Bone marrow (tissue), 2 donors: ENCODE data around the gene LRRTM1.

Source experiments
- DNase-seq, 2 donors: peaks; one replicate each; lab custom pipeline; 2025; lab: John Stamatoyannopoulos, UW

The LRRTM1 gene, protein sequence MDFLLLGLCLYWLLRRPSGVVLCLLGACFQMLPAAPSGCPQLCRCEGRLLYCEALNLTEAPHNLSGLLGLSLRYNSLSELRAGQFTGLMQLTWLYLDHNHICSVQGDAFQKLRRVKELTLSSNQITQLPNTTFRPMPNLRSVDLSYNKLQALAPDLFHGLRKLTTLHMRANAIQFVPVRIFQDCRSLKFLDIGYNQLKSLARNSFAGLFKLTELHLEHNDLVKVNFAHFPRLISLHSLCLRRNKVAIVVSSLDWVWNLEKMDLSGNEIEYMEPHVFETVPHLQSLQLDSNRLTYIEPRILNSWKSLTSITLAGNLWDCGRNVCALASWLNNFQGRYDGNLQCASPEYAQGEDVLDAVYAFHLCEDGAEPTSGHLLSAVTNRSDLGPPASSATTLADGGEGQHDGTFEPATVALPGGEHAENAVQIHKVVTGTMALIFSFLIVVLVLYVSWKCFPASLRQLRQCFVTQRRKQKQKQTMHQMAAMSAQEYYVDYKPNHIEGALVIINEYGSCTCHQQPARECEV

DNA sequence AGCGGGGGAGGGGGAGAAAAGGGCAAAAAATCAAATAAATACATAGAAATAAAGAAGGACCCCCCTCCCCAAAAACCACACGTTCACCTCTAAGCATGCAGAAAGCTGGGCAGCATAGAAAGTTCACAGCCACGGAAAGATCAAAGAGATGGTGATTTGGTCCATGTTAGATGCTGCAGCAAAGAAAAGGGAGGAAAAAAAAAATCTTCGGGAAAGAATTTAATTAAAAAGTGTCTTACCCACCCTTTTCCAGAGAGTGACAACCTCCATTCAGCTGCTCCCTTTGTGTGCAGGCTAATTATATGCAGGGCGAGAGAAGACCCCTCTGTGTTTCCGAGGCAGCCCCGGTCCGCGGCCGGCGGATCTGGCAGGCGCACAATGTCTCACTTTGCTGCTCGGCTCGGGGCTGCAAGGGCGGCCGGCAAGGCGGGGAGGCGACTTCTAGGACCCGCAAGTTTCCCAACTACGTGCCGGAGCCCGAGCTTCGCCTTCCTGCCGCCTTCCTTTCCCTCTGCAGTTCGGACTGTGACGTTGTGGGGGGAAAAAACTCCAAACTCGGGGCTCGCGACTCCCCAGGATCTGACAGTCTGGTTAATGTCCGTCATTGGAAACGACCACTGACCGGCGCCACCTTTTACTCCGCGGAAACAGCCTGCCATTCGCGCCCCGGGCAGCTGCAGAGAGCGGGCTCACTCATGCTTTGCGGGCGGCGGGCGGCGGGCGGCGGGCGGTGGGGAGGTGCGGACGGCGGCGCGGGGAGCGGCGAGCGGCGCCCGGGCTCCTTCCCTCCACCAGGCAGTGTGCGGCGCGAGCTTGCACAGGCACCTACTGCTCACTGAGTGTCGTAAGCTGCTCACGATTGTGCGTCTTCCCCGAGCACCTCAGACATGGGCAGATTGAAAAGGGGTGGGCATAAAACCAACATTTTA lies at the start of gene LRRTM1:
TSS of gene LRRTM1 (minus strand) at position 844 of the 929 bp plus-strand sequence. CDS start 933 bp downstream, outside the sequence.
- DNase-seq, result no peak

DNA sequence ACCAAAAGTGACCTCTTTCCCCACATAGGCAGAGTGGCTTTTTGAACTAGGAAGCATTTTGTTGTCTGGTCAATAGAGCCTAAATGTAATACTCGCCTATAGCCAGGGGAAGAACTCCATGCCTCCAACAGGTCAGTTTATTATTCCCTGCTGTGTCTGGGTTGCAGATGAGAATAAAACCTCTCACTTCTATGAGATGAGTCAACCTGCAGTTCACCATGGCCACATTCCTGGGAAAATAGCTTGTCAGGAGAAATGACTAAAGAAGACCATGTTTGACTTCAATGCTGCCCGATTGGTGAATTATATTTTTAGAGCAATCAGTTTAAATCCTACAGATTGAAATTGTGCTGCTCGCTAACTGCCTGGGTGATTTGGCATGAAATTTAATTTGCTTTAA lies 46.7 kb upstream of the LRRTM1 start:
- no peak for DNase-seq

DNA sequence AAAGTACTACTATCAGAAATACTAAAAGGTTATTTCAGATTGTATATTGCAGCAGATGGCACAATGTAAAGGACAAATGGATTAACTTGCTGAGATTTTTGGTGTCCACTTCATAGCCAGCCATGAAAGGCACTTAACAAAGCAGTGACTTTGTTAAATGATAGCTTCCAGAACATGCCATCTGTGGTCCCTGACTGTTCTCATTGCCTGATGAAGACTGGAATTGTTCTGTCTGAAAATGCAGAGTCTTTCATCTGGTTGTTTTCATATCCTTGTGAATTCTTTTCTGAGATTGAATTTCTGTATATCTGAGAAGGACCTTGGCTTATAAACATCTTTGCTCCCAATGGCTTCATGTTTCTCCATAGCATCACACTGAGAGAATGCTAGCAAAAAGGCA lies 44.4 kb upstream of the LRRTM1 start:
- DNase-seq, result no peak

DNA sequence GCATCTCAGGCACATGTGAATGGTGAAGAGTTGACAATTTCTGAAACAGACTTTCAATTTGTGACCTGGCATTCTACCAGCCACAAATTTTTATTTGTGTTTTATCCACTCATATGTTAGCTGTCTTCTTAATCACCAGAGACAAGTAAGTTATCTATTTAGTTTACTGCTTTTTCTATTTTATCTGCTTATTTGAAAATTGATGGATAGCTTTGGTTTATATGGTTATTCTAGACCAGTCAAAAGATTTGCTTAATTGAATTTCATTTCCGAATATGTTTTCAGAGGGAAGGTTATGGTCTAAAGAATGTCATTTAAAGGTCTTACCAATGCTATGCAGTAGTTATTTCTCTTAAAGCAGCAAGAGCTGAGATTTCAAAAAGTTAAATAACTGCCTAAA lies 43.5 kb upstream of the LRRTM1 start:
- DNase-seq, result no peak

DNA sequence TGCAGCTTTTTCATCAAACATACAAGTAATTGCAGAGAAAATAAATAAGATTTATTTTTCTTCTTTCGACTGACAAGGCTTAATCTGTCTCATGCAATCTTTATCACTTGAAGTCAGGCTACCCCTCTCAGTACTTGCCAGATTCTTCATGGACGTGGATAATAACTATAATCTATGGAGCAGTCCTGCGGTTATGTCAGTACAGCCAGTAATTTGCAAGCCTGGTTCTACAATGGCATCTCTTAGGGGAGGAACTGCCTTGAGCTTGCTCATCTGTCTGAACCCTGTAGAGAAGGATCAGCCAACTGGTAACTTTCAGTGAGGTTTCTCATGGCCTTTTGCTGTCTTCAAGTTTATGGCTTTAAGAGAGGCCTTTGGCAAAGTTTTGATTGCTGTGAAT lies 35.5 kb upstream of the LRRTM1 start:
- DNase-seq, result no peak

DNA sequence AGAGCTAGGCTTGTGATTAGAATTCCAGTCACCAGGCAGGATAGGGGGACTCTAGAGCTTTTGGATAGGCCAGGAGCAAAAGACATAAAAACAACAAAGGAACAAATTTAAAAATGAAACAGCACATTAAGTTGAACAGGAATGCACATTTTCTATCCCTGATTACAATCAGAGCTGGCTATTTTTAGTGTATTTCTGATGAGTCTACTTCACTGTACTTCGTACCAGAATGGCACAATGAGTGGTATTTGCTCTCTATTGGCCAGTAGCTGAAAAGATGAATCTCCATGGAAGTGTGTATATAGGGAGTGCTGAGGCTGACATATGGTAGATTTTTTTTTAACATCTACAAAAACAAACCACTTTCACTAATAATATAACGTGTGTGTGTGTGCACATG lies 34.2 kb upstream of the LRRTM1 start:
- no peak for DNase-seq

DNA sequence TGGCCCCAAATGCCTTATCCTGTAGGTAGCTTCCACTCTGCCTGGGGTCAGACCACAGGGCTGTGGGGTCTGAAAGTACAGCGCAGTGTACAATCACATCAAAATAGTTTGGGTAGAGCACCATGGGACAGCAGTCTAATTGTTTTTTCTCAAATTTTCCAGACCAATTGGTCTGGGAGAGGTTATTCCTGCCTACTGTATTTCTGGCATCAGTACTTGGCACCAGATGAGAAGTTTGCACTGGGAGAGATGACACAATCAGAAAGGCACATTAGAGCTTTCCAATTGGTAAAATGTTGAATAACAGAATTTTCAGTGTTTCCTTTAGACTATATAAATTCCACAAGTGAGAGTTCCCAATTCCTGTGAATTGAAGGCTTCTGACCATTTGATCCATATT lies 30.9 kb upstream of the LRRTM1 start:
- DNase-seq, result no peak

DNA sequence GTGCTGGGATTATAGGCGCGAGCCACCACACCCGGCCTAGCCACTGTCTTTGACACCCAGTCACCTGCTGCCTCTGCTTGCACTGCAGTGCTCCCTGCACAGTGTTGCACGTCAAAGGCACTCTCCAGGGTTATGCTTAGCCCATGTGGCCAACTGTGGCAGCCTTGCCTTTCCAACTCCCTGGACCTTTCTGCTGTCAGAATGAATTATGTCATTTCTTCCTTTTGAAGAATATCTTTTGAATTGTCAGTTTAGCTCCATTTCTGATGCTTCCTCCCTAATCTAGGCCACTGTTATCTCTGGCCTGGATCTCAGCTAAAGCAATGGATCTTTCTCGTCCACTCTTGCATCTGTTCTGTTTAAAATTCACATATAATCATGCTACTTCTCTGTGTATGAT lies 29.3 kb upstream of the LRRTM1 start:
- no peak for DNase-seq

DNA sequence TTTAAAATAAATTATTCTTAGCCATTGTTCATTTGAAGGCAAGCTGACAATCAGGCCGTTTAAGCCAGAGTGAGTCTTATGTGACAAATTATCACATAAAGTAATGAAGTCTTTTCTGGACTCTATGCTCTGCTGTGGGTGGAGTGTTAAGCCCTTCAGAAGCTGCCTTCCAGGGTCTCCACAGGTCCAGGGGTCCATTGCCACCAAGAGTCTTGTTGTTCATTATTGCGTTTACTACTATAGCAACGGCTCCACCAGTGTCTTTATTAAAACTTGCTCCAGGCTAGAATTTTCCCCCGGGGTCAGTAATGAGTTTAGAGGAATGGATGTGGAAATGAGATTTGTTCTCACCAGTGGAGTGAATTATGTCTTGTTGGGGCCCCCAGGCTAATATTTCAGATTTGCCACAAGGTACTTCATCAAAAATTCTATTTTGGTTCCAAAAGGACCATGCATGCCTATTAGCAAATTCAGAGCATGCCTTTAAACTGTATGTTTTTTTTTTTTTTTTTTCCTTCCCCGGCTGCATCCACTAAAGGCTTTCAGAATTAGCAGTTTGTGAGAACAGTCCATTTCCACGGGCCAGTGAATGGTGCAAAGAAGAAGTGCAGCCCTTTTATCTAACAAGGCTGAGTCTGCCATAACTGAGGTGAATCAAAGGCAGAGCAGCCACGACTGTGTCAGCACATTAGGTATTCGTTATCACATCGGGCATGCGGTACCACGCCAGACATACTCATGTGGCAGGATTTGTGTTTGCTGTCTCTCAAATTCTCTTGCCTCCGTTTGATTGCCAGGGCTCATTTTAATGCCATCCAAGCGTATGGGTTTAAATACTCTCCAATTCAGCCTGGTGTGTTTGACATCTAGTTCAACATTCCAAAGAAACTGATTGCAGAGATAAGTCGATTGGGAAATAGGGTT lies 26.2 kb upstream of the LRRTM1 start:
- DNase-seq, result no peak

DNA sequence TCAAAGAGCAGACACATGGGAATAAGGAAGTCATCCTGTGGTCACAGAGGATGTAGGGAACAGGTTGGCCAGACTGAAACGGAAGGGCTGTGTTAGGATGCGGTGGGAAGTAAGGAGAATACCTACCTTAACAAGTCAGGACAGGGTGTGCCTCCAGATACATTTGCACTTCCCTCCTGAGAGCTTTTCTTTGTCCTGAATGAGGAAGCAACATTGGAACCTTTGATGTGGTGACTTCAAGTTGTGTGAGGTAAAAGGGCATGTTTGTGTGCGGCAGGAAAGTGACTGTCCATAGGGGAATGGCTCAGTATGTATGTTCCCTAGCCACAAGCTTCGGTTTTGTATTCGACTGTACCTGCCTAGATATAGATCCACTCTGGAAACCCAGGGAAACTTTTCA lies 24.9 kb upstream of the LRRTM1 start:
- no peak for DNase-seq

DNA sequence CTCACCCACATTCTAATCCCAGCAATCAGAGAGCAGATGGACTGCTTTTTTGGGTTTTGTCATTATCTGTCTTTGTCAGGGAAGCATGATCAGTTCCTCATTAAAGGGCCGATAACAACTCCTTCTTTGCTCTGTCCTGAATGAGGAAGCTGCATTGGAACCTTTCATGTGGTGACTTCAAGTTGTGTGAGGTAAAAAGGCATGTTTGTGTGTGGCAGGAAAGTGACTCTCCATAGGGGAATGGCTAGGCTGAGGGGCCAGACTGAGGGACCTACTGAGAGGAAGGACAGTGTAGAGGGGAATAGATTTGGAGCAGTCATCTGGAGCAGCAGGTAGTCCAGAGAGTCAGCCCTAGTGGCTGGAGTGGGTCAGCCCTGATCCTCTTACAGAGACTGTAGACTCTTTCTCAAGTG lies 23.6 kb upstream of the LRRTM1 start:
- DNase-seq, result no peak

DNA sequence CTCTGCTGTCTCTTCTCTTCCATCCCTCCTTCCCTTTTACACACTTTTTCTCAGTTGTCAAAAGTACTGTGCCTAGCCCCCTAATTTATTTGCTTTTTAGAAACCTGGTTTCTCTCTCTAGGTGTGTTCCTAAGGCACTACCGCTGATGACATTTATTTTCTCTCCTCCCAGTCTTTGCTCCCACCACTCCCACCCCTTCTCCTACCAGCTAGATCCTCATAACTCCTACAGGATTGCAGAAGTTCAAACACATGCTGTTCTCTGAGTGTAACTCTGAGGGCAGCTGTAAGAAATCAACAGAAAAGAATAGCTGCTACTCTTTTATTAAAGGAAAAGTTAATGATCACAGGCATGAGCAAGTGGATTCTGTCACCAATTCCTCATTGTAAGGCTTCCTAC lies 22.3 kb upstream of the LRRTM1 start:
- DNase-seq, result no peak

DNA sequence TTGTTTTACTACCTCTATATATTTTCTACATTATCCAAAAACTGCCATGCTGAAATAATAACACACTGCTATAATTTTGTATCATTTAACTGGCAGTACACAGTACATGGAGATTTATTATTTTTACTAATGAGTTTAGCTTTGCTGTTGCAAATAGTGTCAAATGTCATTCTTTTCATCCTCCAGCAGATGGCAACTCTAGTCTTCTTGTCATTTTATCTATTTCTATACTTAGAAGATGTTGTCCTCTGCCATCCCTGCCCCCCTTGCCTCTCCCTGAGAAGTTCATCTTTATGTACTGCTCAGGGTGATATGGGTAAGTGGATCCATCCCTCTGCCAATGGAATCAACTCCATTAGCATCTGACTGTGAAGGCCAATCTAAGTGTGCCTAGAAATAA lies 21.7 kb upstream of the LRRTM1 start:
- DNase-seq, result no peak

DNA sequence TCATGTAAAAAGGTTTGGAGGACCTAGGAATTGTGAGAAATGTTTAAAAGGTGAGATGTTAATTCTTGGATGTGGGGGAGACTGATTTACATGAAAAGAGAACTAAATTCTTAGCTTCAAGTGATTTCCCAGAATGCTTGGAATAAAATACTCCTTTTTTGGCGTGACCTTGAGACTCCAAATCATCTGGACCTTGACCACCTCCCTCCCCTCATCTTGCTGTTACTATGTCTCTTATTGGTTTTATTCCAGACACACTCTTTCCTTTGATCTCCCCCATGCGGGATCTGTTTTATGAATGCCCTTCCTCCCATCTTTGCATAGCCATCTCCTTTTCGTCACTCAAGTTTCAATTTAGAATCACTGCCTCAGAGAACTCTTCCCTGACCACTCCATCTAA lies 20.0 kb upstream of the LRRTM1 start:
- no peak for DNase-seq

DNA sequence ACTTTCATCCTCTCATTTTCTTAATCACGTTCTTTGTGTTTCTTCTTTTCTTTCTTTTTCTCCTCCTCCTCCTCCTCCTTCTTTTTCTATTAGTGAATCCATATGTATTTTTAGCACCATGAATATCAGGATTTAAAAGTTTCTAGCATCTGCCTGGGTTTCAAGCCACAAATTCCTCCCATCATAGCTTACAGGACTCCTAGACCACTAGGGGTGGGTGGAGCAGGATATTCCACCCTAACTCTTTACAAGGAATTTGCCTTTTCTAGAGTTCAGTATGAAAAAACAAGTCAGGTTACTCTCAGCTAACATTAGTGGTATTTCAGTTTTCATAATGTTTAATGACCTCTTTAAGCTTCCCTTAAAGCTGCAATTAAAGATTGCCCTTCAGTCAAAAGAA lies 19.1 kb upstream of the LRRTM1 start:
- no peak for DNase-seq

DNA sequence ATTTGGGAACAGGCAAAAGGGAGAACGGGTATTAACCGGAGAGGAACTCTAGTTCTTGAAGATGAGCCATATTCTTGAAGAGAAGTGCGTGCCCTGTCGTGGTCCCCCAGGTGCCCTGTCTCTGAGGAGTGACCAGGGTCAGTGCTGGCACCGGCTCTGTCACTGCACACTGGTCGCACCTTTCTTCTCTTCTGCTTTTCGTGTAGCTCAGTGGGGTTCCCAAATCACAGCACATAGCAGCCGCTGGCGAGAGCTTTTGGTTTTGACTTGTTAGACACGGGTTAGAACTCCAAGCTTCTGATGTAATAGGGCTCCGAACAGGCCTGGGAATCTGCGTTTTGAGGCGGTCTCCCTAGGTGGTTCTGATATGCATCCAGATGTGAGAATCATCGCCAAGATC lies 18.4 kb upstream of the LRRTM1 start:
- DNase-seq, result no peak

DNA sequence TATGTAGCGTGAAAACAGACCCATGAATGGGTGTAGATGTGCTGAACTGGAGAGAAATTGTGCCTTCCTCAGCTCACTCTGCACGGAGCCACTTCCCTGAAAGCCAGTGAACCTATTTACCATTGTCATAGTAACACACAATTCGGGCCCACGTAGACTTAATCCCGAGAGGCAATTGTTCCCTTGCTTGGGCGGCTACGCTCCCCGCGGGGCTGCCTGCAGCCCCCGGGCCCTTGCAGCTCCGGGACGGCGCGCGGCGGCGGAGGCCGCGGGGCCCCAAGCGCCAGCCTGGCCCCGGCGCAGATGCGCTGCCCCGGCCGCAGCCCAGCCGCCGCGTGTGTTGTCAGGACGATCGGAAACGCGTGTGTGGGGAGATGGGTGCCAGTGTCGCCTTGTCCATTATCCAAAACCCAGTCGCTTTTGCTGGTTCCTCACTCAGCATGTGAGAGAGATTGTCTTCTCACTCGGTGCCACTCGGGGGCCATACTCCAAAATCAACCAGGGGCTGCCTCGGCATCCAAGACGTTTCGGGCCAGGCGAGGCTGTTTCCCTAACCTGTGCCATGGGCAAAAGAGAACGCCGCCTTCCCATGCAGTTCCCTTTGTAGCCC lies 17.9 kb upstream of the LRRTM1 start:
- no peak for DNase-seq

DNA sequence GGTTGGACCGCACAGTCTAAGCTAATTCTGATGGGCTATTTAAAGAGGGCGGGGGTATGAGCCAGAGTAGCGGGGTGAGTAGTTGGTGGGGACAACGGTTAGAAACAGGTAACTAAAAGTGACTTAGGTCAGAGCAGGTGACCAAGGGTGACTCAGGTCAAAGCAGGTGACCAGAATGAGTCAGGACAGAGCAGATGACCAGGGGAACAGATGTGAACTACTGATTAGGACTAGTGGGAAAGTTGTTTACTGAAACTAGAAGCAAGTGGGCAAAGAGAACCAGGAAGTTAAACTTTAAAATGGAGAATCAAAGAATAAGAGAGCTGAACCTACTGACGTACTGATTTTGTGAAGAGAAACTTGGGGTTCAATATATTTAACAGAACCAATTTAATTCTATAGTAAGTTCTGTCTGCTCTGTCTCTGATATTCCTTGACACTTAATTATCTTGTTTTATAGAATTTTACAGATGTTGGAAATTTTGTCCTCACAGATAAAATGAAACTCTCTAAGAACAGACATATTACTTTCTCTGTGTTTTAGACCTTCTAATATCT lies 7.8 kb upstream of the LRRTM1 start:
- no peak for DNase-seq

DNA sequence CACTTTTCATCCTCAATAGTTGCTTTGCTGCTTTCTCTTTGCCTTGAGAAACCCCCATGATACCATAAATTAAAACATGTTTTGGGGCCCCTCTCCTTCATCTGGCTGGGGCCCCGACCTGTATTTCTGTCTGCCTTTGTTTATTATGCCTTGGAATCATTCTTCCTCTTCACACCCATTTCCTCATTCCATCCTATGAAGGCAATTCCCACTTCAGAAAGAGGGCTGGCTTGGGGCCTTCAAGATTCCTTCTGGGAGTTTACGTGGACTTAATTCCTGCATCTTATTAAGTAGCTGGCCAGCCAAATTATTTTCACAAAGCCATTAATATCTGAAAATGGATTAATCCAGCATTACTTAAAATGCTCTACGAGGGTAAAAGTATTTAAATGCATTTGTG lies 6.8 kb upstream of the LRRTM1 start:
- DNase-seq, result no peak

DNA sequence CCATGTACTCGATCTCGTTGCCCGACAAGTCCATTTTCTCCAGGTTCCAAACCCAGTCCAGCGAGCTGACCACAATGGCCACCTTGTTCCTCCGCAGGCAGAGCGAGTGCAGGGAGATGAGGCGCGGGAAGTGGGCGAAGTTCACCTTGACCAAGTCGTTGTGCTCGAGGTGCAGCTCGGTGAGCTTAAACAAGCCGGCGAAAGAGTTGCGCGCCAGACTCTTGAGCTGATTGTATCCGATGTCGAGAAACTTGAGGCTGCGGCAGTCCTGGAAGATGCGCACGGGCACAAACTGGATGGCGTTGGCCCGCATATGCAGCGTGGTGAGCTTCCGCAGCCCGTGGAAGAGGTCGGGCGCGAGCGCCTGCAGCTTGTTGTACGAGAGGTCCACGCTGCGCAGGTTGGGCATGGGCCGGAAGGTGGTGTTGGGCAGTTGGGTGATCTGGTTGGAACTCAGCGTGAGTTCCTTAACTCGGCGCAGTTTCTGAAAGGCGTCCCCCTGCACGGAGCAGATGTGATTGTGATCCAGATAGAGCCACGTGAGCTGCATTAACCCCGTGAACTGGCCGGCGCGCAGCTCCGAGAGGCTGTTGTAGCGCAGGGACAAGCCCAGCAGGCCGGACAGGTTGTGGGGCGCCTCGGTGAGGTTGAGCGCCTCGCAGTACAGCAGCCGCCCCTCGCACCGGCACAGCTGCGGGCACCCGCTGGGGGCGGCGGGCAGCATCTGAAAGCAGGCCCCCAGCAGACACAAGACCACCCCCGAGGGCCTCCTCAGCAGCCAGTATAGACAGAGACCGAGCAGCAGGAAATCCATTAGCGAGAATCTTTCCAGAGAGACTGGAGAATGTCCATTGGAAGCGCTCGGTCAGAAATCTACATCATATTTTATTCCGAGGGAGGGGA lies 1.3 kb downstream of the LRRTM1 start:
- no peak for DNase-seq
